GM21515 (cell line): ENCODE data around the gene ADGRF3.
"Not testable (repeated sequence)": the region's sequence is repeated elsewhere in the genome, so short reads cannot be mapped to it uniquely, and the experiment has no call there.

Experiments
- ATAC-seq: cut with Tn5 transposase; IDR thresholded peaks from one replicate; pipeline ENCODE4 v1.9.1; 2021; ENCODE audit not compliant: unreplicated experiment

Gene ADGRF3

GRCh38 chr2:26324479-26324878, 22.1 kb downstream of the ADGRF3 start:
- not testable (repeated sequence) for ATAC-seq

- no peak for ATAC-seq
These were observed 27.6 kb downstream of the ADGRF3 start for GRCh38 chr2:26318950-26319349.

GRCh38 chr2:26317377-26318105, 29.0 kb downstream of the ADGRF3 start:
- ATAC-seq: no peak

- ATAC-seq: no peak
These were observed 29.7 kb downstream of the ADGRF3 start for GRCh38 chr2:26316845-26317244.

DNA sequence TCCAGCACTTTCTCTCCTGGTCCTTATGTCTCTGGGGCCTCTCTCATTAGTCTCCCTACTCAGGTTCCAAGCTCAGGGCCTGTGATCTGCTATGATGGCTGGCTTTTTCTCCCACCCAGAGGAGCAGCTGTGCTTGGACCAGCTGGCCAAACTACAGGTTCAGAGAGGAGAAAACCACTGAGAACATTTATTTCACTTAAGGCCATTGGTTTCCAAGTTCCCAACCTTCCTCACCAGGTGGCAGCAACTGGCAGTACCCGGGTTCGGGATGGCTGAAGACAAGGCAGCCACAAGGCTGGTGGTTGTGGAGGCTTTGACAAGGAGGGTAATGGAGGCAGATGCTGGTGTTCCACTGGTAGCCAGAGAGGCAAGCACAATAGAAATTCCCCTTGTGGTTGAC, 30.5 kb downstream of the ADGRF3 start:
- no peak for ATAC-seq

DNA sequence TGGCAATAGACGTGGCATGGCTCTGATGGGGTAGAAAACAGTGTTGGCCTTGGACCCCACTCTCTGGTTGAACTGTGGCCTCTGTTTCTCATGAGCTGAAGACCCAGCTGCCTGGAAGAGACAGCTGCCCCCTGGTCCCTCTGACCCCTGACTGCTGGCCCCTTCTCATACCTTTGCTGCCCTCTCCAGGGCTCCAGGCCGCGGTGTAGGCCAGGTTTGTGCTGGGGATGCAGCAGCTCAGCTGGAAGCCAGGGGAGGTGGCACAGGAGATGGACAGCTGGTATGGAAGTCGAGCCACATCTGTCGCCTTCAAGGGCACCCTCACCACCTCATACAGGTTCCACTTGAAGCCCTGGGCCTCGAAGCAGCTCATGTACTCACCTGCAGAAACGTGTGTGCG, 32.3 kb downstream of the ADGRF3 start:
- no peak for ATAC-seq

GRCh38 chr2:26313446-26313845, 33.1 kb downstream of the ADGRF3 start:
- ATAC-seq: no peak

DNA sequence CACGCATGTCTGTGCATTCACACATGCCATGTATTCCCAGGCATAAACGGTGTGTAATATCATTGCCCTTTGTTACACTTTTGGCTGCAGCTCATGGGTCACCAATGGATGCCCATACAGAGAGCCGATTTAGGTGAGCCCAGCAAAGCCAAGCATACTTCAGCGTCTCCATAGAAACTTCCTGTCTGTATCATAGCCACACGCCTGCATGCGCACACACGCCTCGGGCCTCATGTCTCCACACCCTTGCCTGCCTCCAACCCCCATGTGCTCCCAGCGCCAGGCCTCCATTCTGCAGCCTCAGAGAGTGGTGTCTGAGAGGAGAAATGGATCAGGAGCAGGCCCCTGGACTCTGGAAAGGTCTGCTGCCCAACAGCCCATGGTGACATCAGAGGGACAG, 34.1 kb downstream of the ADGRF3 start:
- ATAC-seq: no peak

- no peak for ATAC-seq
These were observed 36.7 kb downstream of the ADGRF3 start for GRCh38 chr2:26309921-26310320.

DNA sequence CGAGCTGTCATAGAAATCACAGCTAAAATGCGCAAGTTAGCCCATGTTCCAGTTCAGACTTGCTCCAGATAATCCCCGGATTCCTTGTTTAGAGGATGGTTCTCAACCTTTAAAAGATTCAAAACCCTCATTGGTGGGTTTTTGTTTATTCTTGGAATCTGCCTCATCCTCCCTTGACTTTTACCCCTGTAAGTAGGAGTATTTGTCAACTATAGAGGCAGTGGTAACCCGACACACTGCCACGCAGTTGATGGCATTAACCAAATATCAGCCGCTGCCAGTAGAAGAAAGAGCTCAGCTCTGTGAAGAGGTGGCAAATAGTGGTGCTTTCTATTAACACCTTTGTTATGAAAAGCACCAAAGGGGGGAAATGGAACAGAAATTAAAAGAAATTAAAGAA, 41.0 kb downstream of the ADGRF3 start:
- no peak for ATAC-seq

GRCh38 chr2:26305094-26305493, 41.5 kb downstream of the ADGRF3 start:
- ATAC-seq: not testable (repeated sequence)

- no peak for ATAC-seq
These were observed 43.7 kb downstream of the ADGRF3 start for GRCh38 chr2:26302846-26303245.

DNA sequence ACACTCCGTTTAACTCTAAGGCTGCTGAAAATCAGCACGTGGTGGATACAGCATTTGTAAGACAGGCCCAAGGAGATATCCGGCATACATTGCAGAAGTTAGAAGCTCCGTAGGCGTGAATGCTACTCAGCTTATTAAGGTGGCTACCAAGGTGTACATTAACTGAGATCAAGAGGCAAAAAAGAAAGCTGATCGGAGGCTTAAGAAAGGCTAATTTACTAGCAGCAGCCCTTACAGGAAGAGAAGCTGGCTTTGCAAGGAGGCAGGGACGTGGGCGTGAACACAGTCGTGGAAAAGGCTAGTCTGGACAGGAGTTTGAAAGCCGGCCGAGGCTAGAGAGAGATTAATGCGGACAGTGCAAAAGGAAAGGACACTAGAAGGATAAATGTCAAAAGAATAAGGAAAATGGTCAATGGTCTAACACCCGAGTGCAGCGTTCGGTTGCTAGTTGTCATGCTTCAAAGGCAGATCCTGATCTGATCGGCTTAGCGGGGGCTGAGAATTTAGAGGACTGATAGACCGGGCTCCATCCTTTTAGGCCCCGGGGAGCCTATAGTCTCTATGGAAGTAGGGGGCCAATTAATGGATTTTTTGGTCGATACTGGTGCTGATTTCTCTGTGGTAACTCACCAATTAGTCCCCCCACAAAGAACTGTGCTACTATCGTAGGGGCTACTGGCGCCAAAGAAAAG, 46.2 kb downstream of the ADGRF3 start:
- no peak for ATAC-seq

- ATAC-seq: no peak
These were observed 47.0 kb downstream of the ADGRF3 start for GRCh38 chr2:26299471-26300101.

DNA sequence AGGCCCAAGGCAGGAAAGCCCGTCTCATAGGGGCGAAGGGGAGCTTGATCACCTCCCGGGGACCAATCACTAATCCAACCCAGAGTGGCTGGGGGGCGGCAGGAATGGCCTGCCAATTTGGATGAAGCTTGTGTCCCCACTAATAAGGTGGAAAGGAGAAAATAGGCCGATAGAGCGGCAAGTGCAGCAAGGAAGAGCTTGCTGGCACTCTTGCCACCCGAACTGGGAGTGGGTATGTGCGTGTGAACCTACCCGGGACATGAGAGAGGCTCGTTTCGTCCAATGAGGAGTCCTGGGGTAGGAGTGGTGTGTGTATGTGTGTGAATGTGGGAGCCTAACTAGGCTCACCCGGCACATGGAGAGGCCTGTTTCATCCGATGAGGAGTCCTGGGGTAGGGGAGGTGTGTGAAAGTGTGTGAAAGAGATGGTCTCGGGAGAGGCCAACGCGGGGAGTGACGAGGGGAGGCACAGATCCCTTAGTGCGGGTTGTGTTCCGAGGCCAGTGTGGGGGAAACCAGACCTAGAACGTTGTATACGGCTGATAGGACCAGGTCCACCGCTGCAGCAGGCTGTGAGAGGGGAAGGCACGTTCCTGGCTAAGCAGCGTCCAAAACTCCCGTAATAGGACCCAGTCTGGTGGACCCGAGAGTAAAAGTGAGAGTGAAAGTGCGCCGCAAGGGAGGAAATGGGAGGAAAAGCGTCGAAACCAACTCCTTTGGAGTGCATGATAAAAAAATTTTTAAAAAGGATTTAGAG, 47.8 kb downstream of the ADGRF3 start:
- no peak for ATAC-seq

DNA sequence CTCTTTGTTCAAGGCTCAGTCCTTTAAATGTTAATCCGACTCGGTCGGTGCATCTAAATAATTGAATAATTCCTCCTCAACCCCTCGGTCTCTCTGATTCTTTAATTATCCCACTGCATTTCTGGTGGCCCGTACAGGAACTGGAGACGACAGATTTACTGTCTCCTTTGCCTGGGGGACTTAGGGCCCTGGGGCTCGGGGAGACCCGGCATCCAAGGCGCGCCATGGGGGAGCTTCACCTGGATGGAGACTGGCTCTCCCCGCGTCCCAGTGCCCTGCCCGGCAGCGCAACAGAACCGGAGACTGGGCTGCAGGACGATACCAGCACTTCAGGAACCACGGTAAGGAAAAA, 48.3 kb downstream of the ADGRF3 start:
- no peak for ATAC-seq

GRCh38 chr2:26297061-26297460, 49.5 kb downstream of the ADGRF3 start:
- no peak for ATAC-seq

GRCh38 chr2:26295511-26295910, 51.1 kb downstream of the ADGRF3 start:
- no peak for ATAC-seq

- ATAC-seq: no peak
These were observed 53.9 kb downstream of the ADGRF3 start for GRCh38 chr2:26292646-26293045.

- ATAC-seq: no peak
These were observed 56.6 kb downstream of the ADGRF3 start for GRCh38 chr2:26290001-26290400.

DNA sequence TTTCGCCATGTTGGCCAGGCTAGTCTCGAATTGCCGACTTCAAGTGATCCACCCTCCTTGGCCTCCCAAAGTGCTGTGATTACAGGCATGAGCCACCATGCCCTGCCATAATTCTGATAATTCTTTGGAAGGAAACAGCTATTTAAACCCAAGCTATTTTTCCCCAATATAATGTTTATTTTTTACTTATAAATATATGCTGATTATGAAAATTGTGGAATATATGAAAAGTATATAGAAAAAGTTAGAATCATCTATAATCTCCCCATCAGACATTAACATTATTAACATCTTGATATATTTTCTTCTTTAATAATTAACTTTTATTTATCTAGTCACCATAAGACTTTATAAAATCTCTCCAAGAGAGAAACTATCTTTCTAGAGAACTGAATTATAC, 60.7 kb downstream of the ADGRF3 start:
- no peak for ATAC-seq

DNA sequence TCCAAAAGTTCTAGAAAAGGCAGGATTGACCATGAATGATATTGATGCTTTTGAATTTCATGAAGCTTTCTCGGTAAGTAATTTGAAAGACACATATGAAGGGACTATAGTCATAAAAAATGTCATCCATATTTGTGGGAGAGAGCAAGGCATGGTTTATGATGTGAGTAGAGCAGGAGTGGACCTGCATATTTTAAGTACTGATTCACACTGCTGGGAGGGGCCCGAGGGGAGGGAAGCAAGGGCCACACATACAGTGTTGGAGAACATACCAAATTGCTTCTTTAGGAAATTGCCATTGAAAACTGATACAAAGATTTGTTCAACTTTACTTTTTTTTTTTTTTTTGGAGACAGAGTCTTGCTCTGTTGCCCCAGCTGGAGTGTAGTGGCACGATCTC, 62.5 kb downstream of the ADGRF3 start:
- no peak for ATAC-seq
